HG03135 (cell line): ENCODE measurements around the gene LUZP2.

Experiments
- ATAC-seq: cut with Tn5 transposase; IDR thresholded peaks from one replicate; pipeline ENCODE4 v1.9.1; 2021; ENCODE audit warnings: mild to moderate bottlenecking, moderate library complexity; ENCODE audit not compliant: unreplicated experiment

Gene LUZP2

DNA sequence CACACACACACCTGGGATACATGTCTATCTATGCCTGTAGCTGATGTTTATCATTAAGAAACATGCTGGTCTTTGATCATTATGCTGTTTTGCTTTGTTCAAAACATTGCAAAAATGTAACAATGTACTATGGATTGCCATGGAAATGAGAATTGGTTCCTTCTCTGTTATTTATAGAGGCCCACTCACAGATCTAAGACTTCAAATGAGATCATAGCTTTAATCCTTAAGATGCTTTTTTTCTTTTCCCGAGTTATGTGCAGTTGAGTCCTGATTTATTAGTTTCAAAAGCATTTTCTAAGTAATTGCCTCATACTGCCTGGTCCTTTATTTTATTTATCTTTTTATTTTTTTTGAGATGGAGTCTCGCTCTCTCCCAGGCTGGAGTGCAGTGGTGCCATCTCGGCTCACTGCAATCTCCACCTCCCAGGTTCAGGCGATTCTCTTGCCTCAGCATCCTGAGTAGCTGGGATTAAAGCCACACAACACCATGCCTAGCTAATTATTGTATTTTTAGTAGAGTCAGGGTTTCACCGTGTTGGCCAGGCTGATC, 131.4 kb downstream of the LUZP2 start:
- no peak for ATAC-seq

DNA sequence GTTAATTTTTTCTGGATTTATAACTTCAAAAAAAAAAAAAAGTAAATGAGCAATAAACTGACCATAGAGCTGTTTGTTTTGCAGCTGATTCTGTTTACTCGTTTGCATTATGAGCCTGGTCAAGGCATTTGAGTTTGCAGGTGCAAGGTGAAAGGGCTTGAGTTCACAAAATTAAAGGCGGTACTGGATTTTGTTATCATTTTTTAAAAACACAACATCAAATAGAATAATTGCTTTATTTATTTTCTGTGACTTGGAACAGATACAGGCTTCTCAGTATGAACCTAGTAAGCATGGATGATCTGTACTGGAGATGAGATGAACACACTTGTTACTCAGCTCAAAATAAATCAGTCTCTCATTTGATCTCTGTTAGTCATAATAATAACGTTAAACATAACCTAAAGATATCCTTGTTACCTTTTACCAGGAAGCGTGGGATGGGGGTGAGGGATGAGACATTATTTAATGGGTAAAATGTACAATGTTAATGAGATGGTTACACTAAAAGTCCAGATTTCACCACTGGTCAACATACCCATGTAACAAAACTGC, 137.8 kb downstream of the LUZP2 start:
- ATAC-seq = no peak

DNA sequence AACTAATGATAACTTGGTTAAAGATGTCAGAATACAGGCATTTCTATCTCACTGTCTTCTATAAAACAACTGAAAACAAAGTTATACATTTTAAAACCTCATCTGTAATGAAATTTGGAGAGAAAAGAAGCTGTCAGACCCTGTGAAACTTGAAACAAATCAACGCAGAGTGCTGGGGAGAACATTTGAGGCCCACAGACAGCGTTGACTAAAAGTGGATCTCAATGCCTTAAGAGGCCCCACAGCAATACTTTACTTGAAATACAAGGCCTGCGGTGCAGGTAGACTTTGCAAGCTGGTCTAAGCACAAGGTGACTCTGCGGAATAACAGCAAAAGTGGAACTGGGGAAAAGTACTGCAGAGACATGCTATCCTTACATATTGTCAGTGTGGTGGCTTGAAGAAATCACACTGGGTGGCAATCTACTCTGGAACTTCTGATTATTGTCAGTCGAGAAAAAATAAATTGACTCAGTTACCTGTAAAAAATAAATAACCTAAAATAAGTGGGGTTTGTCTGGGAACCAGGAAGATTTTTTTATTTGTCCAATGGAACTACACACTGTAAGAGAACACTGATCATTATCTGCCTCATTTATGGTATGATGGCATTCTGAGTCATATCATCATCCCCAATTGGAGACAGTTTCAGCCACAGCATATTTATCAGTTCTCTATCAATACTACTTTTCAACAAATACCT, 138.9 kb downstream of the LUZP2 start:
- no peak for ATAC-seq

DNA sequence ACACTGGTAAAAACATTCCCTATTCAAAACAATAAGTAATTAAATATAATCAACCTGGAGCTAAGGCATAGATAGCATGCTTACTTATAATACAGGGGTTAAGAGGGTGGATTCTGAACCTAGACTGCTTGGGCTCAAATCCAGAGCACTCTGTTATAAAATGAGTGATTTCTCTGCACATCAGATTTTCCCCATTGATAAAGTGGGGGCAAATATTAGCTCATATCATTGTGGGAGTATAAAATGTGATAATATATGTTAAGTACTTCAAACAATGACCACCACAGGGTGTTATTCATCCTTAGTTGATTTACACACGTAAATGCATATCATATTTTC, 139.4 kb downstream of the LUZP2 start:
- ATAC-seq = no peak

DNA sequence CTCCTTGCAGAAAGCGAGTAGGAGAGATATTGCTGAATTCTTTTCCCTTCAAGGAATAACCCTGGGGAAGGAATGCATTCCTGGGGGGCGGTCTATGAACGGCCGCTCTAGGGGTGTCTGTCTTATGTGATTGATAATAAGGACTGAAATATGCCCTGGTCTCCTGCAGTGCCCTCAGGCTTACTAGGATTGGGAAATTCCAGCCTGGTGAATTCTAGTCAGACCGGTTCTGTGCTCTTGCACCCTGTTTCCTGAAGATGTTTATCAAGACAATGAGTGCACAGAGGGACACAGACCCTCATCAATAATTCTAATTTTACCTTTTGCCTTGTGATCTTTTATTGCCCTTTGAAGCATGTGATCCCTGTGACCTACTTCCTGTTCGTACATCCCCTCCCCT, 140.7 kb downstream of the LUZP2 start:
- ATAC-seq = no peak

DNA sequence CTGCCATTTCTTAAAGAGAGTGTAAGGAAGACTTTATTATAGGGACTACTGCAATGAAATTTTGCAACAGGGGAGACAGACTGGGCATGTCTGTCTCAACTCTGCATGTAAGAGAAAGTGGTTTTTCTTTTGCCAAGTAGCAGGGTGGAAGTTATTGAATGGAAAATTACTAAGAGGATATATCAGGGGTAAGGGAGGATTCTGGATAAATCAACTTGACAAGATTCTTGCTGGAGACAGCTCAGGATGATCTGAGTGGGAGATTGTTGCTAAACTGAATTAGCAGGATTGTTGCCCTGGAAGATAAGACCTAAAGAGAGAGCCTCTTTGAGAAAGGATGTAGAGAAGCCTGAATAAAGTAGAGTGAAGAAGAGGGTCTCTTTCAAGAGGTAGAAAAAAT, 145.8 kb downstream of the LUZP2 start:
- no peak for ATAC-seq

DNA sequence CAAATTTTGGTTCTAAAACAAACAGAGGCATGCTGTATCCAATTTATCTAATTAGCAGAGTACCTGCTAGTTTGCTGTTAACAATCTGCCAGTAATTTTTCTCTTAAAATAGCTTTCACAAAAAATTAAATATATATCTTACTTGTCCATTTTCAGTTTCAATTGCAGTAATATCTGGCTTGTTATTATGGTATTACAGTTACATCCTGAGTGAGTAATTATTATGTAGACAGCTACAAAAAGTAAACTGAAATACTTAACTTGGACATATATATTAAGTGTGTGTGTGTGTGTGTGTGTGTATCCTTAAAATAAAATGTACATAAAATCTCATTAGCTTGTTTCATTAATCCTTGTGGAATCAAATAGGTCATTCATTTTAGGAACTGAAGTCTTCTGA, 148.7 kb downstream of the LUZP2 start:
- no peak for ATAC-seq

DNA sequence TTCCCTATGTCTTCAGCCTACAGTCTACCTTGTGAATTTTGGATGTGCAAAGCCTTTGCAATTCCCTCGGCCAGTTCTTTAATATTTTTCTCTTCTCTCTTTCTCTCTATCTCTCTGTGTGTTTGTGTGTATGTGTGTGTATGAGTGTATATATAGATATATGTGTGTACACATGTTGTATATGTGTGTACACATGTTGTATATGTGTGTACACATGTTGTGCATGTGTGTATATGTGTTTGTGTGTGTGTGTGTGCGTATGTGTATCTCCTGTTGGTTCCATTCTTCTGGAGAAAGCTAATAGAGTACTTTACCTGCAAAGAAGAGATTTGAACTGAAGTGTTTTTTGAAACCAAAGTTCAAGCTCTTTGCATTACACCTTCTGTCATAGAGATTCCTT, 155.0 kb downstream of the LUZP2 start:
- ATAC-seq = no peak

DNA sequence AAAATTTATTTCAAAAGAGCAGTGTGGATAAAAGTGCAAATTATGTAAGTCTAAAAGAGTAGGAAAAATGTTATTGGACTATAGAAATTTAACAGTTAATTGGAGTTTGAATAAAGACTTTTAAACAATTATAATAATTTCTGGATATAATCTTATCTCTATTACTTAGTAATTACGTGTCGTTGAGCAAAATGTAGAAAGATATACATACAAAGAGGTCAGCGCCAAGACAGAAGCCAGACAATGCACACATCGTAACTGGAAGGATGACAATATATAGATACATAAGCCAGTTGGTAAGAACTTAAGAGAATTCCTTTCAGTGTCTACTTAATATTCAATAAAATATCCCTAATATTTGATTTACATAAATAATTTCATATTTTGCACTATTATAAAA, 157.0 kb downstream of the LUZP2 start:
- no peak for ATAC-seq

DNA sequence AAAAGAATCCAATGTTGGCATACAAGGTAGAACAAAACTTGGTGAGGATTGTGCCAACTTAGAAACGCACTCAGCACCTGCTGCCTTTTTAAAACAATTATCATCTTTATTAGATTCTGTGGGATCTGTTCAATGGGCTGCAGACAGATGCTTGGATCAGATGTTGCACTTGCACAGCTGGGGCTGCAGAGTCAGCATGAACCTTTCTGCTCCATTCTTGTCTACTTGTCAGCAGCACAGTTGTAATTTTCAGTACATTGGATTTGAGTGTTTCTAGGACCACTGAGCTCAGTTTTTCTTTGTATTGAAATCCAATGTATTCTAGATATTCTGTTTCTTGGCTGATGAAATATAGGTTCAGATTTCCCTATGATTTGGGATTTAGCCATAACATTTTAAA, 164.5 kb downstream of the LUZP2 start:
- no peak for ATAC-seq

DNA sequence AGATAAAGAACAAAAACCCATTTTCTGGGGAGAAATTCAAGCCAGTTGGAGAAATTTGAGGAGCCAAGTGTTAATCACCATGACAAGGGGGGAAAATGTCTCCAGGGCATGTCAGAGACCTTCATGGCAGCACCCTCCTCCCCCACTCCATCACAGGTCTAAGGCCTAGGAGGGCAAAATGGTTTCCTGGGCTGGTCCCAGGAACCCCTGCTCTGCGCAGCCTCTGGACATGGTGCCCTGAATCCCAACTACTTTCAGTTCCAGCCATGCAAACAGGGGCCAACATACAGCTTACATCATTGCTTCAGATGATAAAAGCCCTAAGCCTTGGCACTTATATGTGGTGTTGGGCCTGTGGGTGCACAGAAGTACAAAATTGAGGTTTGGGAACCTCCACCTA, 167.5 kb downstream of the LUZP2 start:
- ATAC-seq = no peak

DNA sequence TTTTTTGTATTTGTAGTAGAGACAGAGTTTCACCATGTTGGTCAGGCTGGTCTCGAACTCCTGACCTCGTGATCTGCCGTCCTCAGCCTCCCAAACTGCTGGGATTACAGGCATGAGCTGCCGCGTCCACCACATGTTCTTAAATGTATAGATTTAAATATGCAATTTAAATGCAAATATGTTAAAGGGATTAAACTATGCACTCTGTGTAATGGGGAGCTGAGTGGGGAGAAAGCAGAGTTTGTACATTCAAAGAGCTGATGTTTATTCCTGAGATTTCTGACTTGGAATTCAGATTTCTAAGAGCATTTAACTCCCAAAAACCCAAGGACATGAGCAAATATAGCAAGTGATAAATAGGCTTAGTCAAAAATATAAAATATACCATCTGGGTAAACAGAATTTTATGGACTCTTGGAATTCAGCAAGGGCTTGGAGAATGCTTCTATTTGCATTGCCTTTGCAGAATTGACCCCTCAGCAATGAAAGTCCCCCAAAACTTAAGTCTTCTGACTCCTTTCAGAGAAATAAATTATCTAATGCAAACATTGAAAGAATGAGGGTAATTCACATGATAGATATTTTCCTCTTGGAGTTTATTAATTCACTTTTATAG, 170.6 kb downstream of the LUZP2 start:
- no peak for ATAC-seq

DNA sequence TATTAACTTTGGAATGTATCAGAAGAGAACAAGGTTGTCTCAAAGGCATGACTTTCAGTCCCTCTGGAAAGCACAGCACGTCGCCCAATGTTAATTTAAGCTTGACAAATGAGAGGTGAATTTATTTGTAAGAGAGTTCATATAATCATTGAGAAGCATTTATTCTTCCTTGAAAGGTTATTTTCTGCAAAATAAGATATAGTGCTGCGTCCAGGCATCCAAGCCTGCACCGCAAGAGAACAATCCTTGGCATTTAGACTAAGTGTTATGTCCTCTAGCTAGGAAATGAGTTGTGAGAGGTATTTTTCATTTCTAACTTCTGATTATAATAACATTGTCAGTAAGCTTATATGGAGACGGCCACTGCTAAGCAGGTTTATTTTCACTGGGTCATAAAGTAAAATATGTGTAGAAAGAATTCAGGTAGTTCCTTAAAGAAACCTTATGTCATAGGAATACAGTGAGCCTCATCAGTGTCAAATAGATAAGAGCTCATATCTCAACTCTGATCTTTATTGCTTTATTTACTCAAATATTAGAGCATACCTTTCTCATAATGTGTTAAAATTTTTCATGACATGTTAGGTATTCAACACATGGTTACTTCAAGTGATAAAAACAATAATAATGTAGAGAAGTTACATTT, 182.0 kb downstream of the LUZP2 start:
- no peak for ATAC-seq

DNA sequence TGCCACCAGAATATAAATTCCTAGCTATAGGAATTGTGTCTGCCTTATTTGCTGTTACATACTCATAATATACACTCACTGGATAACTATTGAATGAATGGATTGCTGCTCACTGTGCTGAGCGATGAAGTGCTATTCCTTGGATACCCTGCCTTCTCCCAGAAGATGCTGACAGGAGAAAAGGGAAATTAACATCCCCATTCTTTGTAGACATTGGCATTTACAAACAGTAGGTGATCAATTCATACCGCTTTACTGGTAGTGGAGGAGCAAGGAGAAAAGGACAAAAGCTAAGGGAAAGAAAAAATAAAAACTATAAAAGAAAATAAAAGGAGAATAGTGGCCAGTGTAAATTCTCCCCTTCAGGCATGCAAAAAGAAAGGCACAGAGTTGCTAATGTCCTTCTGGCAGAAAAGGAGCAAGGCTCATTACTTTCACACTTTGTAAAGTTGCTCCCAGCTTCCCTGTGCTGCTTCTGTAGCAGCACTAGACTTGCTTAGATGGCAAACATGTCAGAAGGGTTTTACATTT, 183.0 kb downstream of the LUZP2 start:
- no peak for ATAC-seq

DNA sequence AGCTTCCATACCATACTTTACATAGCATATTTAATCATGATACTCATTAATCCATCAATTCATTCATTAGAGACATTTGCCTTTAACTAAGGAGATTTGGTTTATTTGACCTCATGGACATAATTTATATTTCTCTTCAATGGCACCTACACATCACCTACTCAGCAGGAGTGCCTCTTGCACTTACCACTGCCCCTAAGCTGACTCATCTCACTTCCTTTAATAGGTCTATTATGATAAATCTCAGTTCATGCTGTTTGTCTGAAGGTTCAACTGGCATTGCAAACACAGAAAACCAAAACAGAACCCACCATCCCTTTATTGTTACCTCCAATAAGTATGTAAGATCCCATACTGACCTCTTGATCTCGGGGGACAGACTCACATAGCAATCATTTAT, 186.7 kb downstream of the LUZP2 start:
- no peak for ATAC-seq

DNA sequence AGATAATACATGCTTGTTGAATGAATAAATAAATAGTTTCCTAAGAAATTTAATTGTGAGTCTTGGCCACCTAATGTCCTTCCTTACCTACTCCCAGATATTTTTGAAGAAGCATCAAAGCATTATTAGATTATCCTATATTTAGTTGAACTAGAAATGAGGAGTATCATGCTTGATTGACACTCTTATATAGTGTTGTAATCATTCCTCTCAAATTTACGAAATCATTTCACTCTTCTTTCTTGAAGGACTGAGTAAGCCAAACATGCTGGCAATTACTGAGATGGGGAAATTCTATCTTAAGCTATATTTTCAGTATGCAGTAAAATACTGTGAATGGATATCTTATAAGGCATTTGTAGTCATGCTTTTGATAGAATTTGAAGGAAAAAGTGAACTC, 189.0 kb downstream of the LUZP2 start:
- no peak for ATAC-seq

DNA sequence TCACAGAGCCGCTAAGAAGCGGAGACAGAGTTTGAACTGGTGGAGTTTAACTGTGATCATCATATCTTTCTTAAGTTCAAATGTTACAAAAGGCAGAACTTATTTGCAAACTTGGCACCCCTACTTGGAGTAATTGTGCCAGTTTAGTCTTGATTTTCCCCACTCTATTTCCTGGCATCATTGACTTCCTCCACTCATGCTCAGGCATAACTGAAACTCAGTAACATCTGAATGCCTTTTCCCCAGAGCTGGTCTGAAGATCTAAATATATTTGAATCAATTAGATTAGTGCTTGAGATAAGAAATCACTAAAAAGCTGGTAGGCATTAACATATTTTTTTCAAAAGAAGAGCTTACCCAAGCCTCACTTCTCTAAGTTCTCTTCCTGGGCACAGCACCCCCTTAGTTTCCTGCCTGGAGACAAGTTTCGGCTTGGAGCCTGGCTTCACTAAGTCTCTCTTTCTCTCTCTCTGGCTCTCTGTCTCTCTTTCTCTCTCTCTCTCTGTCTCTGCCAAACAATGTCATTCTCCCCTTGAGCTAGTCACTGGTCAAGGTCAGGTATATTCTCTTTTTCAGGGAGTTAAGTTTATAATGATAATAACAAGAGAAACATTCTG, 190.8 kb downstream of the LUZP2 start:
- no peak for ATAC-seq

DNA sequence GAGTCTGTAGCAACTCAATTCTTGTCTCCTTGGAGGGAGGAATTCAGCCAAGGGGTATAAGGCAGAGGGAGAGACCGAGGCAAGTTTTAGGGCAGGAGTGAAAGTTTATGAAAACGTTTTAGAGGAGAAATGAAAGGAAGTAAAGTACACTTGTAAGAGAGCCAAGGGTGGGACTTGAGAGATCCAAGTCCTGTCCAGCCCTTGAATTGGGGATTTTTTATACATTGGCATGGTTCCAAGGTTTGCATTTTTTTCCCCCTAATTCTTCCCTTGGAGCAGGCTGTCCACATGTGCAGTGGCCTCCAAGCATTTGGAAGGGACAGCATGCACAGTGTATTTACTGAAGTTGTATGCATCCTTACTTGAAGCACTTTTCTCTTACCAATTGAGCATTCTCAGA, 192.1 kb downstream of the LUZP2 start:
- ATAC-seq = no peak

DNA sequence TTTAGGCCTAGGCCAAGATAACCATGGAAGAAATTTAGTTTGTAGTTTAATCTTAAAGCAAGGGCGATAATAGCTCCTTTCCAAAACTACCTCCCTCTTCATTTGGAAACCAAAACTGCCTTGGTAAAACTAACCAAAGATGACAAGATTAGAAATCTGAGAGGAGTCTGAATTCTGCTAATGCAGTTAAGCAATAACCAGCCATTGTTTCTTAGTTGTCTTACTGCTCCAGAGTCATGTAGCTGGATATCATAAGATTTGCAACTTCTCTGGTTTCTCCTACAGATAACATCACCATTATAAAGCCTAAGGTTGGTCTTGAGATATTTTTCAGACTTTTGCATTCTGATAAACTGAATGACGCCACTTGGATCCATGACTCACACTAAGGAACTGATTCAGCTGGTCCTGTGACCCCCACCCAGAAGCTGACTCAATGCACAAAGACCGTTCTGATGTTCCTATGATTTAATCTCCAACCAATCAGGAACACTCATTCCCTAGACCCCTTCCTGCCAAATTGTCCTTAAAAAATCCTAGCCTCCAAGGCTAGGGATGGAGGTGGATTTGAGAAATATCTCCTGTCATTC, 200.8 kb downstream of the LUZP2 start:
- no peak for ATAC-seq

DNA sequence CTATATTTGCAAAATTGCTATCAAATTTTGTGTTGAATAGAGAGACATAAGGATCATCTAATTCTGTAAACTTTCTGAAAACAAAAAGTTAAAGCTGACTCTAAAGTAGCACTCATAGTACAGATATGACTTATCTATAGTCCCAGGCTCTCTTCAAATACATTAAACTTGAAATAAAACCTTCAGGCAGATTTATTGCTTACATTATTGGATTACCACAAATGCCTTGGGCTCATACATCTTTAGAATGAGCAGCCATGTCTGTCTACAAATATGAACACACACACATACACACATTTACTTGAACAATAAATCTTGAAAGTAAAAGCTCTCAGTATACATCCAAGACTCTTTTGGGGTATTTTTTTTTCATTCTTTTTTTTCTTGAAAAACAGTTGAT, 207.9 kb downstream of the LUZP2 start:
- no peak for ATAC-seq

DNA sequence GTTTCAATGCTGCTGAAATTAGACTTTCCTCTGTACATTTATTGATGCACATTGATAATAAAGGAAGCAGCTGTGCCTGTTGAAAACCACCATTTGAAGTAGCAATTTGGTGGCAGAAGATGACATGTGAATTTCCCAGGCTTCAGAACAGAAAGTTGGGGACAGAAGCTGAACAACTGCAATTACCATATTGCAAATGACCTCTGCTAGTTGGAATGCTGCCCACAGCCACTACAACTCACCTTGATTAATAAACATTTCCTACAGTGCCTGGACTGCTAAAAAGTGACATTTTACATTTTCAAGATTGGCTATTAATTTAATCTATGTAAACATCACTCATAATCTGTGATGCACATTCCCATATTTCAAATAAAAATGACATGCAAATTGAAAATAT, 208.6 kb downstream of the LUZP2 start:
- ATAC-seq = no peak
